DND-41 (cell line): ENCODE results near the gene DNASE1L3.

ENCODE experiments used
- EZH2 ChIP-seq: IDR thresholded peaks from 3 replicates; pipeline ENCODE4 v1.6.1; 2012; ENCODE audit warnings: borderline replicate concordance, low read depth, mild to moderate bottlenecking, moderate library complexity, low read length, inconsistent platforms; ENCODE audit not compliant: severe bottlenecking
- TF ChIP-seq, protein P1 (sequence below): IDR thresholded peaks from 2 replicates; pipeline ENCODE4 v1.5.1; 2012; ENCODE audit warnings: borderline replicate concordance, low read length, moderate library complexity, mild to moderate bottlenecking; ENCODE audit not compliant: poor library complexity, severe bottlenecking; ENCODE audit errors: extremely low read depth

GRCh38 chr3:58173029-58173668, 37.6 kb downstream of the DNASE1L3 start:
- TF ChIP-seq, protein P1, sequence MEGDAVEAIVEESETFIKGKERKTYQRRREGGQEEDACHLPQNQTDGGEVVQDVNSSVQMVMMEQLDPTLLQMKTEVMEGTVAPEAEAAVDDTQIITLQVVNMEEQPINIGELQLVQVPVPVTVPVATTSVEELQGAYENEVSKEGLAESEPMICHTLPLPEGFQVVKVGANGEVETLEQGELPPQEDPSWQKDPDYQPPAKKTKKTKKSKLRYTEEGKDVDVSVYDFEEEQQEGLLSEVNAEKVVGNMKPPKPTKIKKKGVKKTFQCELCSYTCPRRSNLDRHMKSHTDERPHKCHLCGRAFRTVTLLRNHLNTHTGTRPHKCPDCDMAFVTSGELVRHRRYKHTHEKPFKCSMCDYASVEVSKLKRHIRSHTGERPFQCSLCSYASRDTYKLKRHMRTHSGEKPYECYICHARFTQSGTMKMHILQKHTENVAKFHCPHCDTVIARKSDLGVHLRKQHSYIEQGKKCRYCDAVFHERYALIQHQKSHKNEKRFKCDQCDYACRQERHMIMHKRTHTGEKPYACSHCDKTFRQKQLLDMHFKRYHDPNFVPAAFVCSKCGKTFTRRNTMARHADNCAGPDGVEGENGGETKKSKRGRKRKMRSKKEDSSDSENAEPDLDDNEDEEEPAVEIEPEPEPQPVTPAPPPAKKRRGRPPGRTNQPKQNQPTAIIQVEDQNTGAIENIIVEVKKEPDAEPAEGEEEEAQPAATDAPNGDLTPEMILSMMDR = no peak
- no peak for TF ChIP-seq EZH2
